ENCODE data around the gene HDAC10.

Gene HDAC10

DNA sequence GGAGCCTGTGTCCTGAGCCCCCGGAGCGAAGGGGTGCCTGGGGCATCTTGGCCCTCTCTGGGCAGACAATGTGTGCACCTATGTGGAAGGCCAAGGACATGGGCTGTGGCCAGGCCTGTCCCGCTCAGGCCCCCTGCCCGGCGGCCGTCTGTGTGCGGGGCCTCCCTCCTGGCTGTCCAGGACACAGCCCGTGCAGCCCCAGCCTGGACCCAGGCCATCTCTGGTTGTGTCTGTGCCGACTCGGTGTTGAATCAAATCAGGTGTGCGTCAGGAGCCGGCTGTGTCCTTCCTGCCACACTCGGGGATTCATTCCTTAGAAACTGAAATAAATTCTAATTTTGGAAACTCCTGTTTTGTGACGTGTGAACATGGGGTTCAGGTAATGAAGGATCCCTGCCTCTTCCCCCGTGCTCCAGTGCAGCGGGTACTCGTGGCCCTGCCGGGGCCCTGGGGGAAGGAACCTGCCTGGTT lies 51.8 kb downstream of the HDAC10 start:
- no peak for DNase-seq

DNA sequence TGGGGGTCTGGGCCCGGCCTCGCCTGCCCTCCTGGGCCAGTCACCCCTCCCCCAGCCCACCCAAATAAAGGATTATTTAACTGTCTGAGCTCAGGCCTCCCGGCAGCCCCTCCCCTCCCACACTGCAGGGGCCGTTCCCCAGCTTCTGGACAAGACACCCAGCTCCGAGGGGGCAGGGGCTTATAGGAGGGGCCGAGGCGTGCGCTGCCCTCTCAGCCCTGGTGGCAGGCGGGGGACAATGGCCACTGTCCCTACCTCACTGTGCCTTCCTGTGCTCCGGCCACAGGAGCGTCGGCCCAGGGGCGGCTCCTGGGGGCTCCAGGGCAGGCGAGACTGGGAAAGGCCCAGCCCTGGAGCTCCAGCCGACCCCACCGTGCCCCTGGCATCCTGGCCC lies 52.4 kb downstream of the HDAC10 start:
- no peak for DNase-seq

DNA sequence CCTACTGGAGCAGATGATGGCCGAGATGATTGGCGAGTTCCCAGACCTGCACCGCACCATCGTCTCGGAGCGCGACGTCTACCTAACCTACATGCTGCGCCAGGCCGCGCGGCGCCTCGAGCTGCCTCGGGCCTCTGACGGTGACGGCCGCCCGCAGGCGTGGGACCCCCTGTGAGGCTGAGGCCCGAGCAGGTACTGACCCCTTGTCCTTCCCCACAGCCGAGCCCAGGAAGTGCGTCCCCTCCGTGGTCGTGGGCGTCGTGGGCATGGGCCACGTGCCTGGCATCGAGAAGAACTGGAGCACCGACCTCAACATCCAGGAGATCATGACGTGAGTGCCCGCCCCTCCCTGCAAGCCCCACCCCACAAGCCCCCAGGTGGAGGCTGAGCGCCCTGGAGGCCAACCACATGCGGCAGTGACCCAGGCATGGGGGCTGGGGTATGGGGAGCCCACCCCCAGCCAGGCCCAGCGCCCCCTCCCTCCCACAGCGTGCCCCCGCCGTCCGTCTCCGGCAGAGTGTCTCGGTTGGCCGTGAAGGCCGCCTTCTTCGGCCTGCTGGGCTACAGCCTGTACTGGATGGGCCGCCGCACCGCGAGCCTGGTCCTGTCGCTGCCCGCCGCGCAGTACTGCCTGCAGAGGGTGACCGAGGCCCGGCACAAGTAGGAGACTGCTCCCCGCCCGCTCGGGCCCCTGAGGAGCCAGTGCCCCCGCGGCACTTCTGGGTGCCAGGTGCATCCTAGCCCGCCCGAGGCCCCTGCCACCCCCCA lies 53.0 kb downstream of the HDAC10 start:
- no peak for DNase-seq

DNA sequence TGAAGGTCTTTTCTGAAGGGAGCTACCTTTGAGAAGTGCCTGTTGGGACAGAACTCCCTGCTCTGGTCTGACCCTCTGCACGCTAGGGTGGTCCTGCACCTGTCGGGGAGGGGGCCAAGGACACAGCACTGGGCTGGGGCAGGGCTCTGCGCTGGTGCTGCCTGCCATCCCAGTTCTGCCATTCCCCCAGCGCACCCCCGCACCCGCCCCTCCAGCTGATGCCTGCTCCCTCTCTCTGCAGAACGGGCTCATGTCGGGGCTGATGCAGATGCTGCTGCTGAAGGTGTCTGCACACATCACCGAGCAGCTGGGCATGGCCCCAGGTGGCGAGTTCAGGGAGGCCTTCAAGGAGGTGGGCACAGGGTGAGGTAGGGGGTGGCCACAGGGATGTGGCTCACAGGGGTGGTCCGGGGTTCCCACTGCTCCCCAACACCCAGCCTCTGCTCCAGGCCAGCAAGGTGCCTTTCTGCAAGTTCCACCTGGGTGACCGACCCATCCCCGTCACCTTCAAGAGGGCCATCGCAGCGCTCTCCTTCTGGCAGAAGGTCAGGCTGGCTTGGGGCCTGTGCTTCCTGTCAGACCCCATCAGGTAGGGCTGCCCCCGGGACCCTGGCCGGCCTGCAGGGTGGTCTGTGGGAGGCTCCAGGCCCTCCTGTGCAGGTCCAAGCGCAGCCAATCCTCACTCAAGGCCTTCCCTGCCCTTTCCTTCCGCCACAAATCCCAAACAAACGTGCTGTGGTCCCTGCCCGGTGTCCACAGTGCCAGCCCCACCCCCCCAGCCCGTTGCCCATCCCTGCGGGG lies 53.9 kb downstream of the HDAC10 start:
- DNase-seq, result no peak

DNA sequence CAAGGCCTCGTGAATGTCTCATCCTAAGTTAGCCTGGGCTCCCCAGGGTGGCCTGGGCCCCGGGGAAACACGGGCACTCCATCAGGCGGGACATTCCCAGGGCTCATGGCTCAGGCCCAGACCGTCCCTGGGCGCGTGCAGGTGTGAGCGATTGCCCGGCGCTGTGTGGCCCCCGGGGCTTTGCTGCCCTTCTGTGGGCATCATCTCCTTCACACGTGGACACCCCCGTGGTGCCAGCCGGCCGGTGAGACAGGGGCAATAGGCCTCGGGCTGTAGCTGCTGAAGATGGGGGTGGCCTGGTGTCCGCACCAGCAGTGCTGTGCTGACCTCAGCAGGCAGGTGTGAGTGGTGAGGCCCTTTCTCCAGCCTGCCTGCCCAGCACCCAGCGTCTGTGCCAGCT lies 54.8 kb downstream of the HDAC10 start:
- DNase-seq, result no peak
